ENCODE data around the gene CEL. TPM values are rescaled to one million over a fixed set of nuclear protein-coding genes. Genes with fewer than 3 reads are reported as not detected.

CEL gene
- total RNA-seq, 1 experiment from 2014 or later: 2.8 TPM

GRCh38 chr9:133046900-133047295, 14.9 kb upstream of the CEL start:
- H3K4me1 ChIP-seq (ENCODE audit: insufficient read depth, low read length, poor library complexity, severe bottlenecking): no peaks in the 10 kb centered on the region
- no peak for DNase-seq (ENCODE audit: low spot score)
- no peak overlapping the region for H3K4me3 ChIP-seq (ENCODE audit: low read depth, low read length, poor library complexity, severe bottlenecking)
- ChIA-PET POLR2A (ENCODE audit: low non-redundant PET) (no interaction called here), CTCF (no interaction called here)
- BruUV-seq (replicated peaks): no TSS peak
- no peaks in the 10 kb centered on the region for H3K9me3 ChIP-seq (ENCODE audit: low read depth, low read length, poor library complexity, severe bottlenecking)
- H3K36me3 ChIP-seq (ENCODE audit: insufficient read depth, low read length, poor library complexity, severe bottlenecking): peaks cover 59% of the 10 kb centered on the region
- H3K27ac ChIP-seq (ENCODE audit: low read depth, low read length, poor library complexity, severe bottlenecking): no peak overlapping the region
- intact Hi-C loops (cut with micrococcal nuclease; ENCODE audit: unreplicated experiment): no loop called here
- no peak for TF ChIP-seq EZH2 (IDR thresholded peaks at IDR 0.05; ENCODE audit: borderline replicate concordance, low read depth, low read length, poor library complexity, severe bottlenecking)
- TF ChIP-seq, protein P1, sequence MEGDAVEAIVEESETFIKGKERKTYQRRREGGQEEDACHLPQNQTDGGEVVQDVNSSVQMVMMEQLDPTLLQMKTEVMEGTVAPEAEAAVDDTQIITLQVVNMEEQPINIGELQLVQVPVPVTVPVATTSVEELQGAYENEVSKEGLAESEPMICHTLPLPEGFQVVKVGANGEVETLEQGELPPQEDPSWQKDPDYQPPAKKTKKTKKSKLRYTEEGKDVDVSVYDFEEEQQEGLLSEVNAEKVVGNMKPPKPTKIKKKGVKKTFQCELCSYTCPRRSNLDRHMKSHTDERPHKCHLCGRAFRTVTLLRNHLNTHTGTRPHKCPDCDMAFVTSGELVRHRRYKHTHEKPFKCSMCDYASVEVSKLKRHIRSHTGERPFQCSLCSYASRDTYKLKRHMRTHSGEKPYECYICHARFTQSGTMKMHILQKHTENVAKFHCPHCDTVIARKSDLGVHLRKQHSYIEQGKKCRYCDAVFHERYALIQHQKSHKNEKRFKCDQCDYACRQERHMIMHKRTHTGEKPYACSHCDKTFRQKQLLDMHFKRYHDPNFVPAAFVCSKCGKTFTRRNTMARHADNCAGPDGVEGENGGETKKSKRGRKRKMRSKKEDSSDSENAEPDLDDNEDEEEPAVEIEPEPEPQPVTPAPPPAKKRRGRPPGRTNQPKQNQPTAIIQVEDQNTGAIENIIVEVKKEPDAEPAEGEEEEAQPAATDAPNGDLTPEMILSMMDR (conservative IDR thresholded peaks at IDR 0.05; ENCODE audit: low read depth, low read length): no peak
- no peaks in the 10 kb centered on the region for H3K27me3 ChIP-seq (replicated peaks; ENCODE audit: insufficient read depth, low read depth, low read length, poor library complexity)

DNA sequence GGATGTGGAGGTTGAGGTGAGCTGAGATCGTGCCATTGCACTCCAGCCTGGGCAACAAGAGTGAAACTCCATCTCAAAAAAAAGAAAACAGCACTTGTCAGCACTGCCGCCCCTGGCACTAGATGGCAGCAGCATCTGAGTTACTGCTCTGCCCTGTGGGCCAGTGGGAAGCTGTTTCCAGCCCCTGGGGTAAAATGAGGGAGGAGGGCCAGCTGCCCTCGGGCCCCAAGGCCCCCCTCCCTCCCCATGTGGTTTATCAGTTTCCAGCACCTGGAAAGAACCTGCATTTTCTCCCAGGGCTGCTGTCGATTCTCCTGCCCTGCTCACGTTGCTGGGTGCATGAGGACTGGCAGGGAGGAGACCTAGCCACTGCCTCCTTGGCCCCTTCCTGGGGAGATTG, 13.2 kb upstream of the CEL start:
- Histone ChIP-seq H3K4me3 (ENCODE audit: low read depth, low read length, poor library complexity, severe bottlenecking) (no peak overlapping the region), H3K36me3 (ENCODE audit: insufficient read depth, low read length, poor library complexity, severe bottlenecking) (peaks cover 55% of the 10 kb centered on the region), H3K27ac (ENCODE audit: low read depth, low read length, poor library complexity, severe bottlenecking) (no peak overlapping the region), H3K4me1 (ENCODE audit: insufficient read depth, low read length, poor library complexity, severe bottlenecking) (no peaks in the 10 kb centered on the region), H3K27me3 (replicated peaks; ENCODE audit: insufficient read depth, low read depth, low read length, poor library complexity) (no peaks in the 10 kb centered on the region), H3K9me3 (ENCODE audit: low read depth, low read length, poor library complexity, severe bottlenecking) (no peaks in the 10 kb centered on the region)
- TF ChIP-seq EZH2 (IDR thresholded peaks at IDR 0.05; ENCODE audit: borderline replicate concordance, low read depth, low read length, poor library complexity, severe bottlenecking): no peak
- TF ChIP-seq, protein P1 (conservative IDR thresholded peaks at IDR 0.05; ENCODE audit: low read depth, low read length): peak; percentile 33
- ChIA-PET POLR2A (ENCODE audit: low non-redundant PET) (no interaction called here), CTCF (no interaction called here)
- BruUV-seq (replicated peaks): no TSS peak
- no peak for DNase-seq (ENCODE audit: low spot score)
- intact Hi-C loops (cut with micrococcal nuclease; ENCODE audit: unreplicated experiment): no loop called here

DNA sequence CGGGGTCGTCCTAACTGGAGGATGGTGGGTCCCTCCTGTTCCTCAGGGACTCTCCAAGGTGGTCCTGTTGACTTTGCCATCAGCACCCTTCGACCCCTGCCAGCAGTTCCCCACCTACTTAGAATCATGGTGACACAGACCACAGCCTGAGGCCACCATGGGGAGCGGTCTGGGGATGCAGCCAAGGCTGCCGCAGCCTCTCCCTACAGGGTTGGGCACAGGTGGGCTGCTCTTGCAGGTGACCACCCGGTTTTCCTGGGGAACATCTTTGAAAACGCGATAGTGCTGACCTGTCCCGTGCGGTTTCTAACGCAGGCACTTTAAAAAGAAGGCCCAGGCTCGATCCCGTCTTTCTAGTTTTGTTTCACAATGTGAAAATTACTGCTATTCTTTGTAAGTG, 12.7 kb upstream of the CEL start:
- POLR2A ChIA-PET (ENCODE audit: low non-redundant PET): no interaction called here
- CTCF ChIA-PET: no interaction called here
- BruUV-seq (replicated peaks): no TSS peak
- TF ChIP-seq, protein P1 (conservative IDR thresholded peaks at IDR 0.05; ENCODE audit: low read depth, low read length): no peak
- TF ChIP-seq EZH2 (IDR thresholded peaks at IDR 0.05; ENCODE audit: borderline replicate concordance, low read depth, low read length, poor library complexity, severe bottlenecking): no peak
- Histone ChIP-seq H3K4me3 (ENCODE audit: low read depth, low read length, poor library complexity, severe bottlenecking) (no peak overlapping the region), H3K9me3 (ENCODE audit: low read depth, low read length, poor library complexity, severe bottlenecking) (no peaks in the 10 kb centered on the region), H3K27ac (ENCODE audit: low read depth, low read length, poor library complexity, severe bottlenecking) (no peak overlapping the region), H3K36me3 (ENCODE audit: insufficient read depth, low read length, poor library complexity, severe bottlenecking) (peaks cover 57% of the 10 kb centered on the region), H3K27me3 (replicated peaks; ENCODE audit: insufficient read depth, low read depth, low read length, poor library complexity) (no peaks in the 10 kb centered on the region), H3K4me1 (ENCODE audit: insufficient read depth, low read length, poor library complexity, severe bottlenecking) (no peaks in the 10 kb centered on the region)
- DNase-seq (ENCODE audit: low spot score): no peak
- intact Hi-C loops (cut with micrococcal nuclease; ENCODE audit: unreplicated experiment): no loop called here

All from A673 (cell line).